Activated CD8-positive, alpha-beta memory T cell treated with anti-CD3 and anti-CD28 coated beads, Interleukin-2, amount 10 ng/mL, durations not matched to agents 7 days and 5 days (primary cell): ENCODE measurements around the gene TNS3. TPM values are rescaled to one million over a fixed set of nuclear protein-coding genes. Genes with fewer than 3 reads are reported as not detected.

ENCODE experiments used
- ATAC-seq: fragments of 150-1000 bp; cut with Tn5 transposase; one replicate; pipeline ENCODE4 v1.10.0; 2021; ENCODE audit warnings: moderate library complexity
- CTCF ChIA-PET: fragments of 350-600 bp; sonication (Branson Sonifier 250); formaldehyde crosslinking; loops from one replicate; lab custom pipeline; 2021; ENCODE audit warnings: antibody characterized with exemption; lab: Charles Lee
- DNase-seq: peaks from one replicate; pipeline ENCODE4 v3.0.0-alpha.2; 2020
- H3K27ac Mint-ChIP-seq: one replicate; pipeline ENCODE4 v1.8.0; 2021; ENCODE audit warnings: mild to moderate bottlenecking, mixed read lengths
- H3K27me3 Mint-ChIP-seq: one replicate; pipeline ENCODE4 v1.8.0; 2021; ENCODE audit warnings: mixed read lengths
- H3K36me3 Mint-ChIP-seq: one replicate; pipeline ENCODE4 v1.8.0; 2021; ENCODE audit warnings: mild to moderate bottlenecking, mixed read lengths
- H3K4me1 Mint-ChIP-seq: one replicate; pipeline ENCODE4 v1.8.0; 2021; ENCODE audit warnings: mixed read lengths
- H3K4me3 Mint-ChIP-seq: one replicate; pipeline ENCODE4 v1.8.0; 2021; ENCODE audit warnings: mild to moderate bottlenecking, moderate library complexity, mixed read lengths
- H3K9me3 Mint-ChIP-seq: one replicate; pipeline ENCODE4 v1.8.0; 2022; ENCODE audit warnings: low read depth, mixed read lengths
- total RNA-seq, 2 experiments: library from RNA; stranded (reverse); gene quantifications; one replicate each; pipeline ENCODE4 v1.2.3, GENCODE V29; 2021

Gene TNS3
- total RNA-seq, 2 experiments from 2014 or later: 0.23 to 2.6 TPM

- CTCF ChIA-PET: no interaction called here
Measured at GRCh38 chr7:47335557-47336471, 246.1 kb downstream of the TNS3 start.

GRCh38 chr7:47335071-47335470 lies 246.8 kb downstream of the TNS3 start:
- H3K9me3 Mint-ChIP-seq: no peaks in the 10 kb centered on the region
- no peaks in the 10 kb centered on the region for H3K27me3 Mint-ChIP-seq
- no peaks in the 10 kb centered on the region for H3K4me1 Mint-ChIP-seq
- no peak overlapping the region for H3K4me3 Mint-ChIP-seq
- DNase-seq (no peak), ATAC-seq (no peak)
- CTCF ChIA-PET: no interaction called here
- H3K27ac Mint-ChIP-seq: no peak overlapping the region
- H3K36me3 Mint-ChIP-seq: no peaks in the 10 kb centered on the region

More at GRCh38 chr7:47335557-47336471, 246.1 kb downstream of the TNS3 start:
- Mint-ChIP-seq H3K4me3 (no peak overlapping the region), H3K27ac (no peak overlapping the region), H3K9me3 (no peaks in the 10 kb centered on the region), H3K36me3 (no peaks in the 10 kb centered on the region), H3K4me1 (no peaks in the 10 kb centered on the region), H3K27me3 (no peaks in the 10 kb centered on the region)
- ATAC-seq: no peak
- DNase-seq: no peak

- Mint-ChIP-seq H3K27ac (no peak overlapping the region), H3K4me3 (no peak overlapping the region), H3K4me1 (no peaks in the 10 kb centered on the region), H3K36me3 (no peaks in the 10 kb centered on the region), H3K9me3 (no peaks in the 10 kb centered on the region), H3K27me3 (no peaks in the 10 kb centered on the region)
- ATAC-seq (no peak), DNase-seq (no peak)
- CTCF ChIA-PET: interaction anchor here (0.6 kb wide), 1 partner anchor 582 kb away, joined by 3 read pairs; no protein-coding TSS in a partner anchor
Measured at GRCh38 chr7:47333959-47334358, 248.0 kb downstream of the TNS3 start.

- H3K9me3 Mint-ChIP-seq: no peaks in the 10 kb centered on the region
- no peak overlapping the region for H3K4me3 Mint-ChIP-seq
- CTCF ChIA-PET: no interaction called here
- DNase-seq: no peak
- no peaks in the 10 kb centered on the region for H3K36me3 Mint-ChIP-seq
- no peak for ATAC-seq
- no peak overlapping the region for H3K27ac Mint-ChIP-seq
- H3K27me3 Mint-ChIP-seq: no peaks in the 10 kb centered on the region
- H3K4me1 Mint-ChIP-seq: no peaks in the 10 kb centered on the region
Measured at GRCh38 chr7:47333554-47333887, 248.4 kb downstream of the TNS3 start.

GRCh38 chr7:47332681-47333553 lies 249.0 kb downstream of the TNS3 start:
- Mint-ChIP-seq H3K27me3 (no peaks in the 10 kb centered on the region), H3K27ac (no peak overlapping the region), H3K4me1 (no peaks in the 10 kb centered on the region), H3K4me3 (no peak overlapping the region), H3K9me3 (no peaks in the 10 kb centered on the region), H3K36me3 (no peaks in the 10 kb centered on the region)
- DNase-seq: no peak
- CTCF ChIA-PET: no interaction called here
- no peak for ATAC-seq

GRCh38 chr7:47332213-47332612 lies 249.7 kb downstream of the TNS3 start:
- no peaks in the 10 kb centered on the region for H3K36me3 Mint-ChIP-seq
- no peaks in the 10 kb centered on the region for H3K4me1 Mint-ChIP-seq
- H3K9me3 Mint-ChIP-seq: no peaks in the 10 kb centered on the region
- no peaks in the 10 kb centered on the region for H3K27me3 Mint-ChIP-seq
- no peak overlapping the region for H3K4me3 Mint-ChIP-seq
- no peak overlapping the region for H3K27ac Mint-ChIP-seq
- CTCF ChIA-PET: no interaction called here
- DNase-seq (no peak), ATAC-seq (no peak)

GRCh38 chr7:47331179-47331565 lies 250.7 kb downstream of the TNS3 start:
- H3K27me3 Mint-ChIP-seq: no peaks in the 10 kb centered on the region
- DNase-seq: no peak
- no peak overlapping the region for H3K4me3 Mint-ChIP-seq
- H3K4me1 Mint-ChIP-seq: no peaks in the 10 kb centered on the region
- ATAC-seq: no peak
- no peak overlapping the region for H3K27ac Mint-ChIP-seq
- H3K9me3 Mint-ChIP-seq: no peaks in the 10 kb centered on the region
- H3K36me3 Mint-ChIP-seq: no peaks in the 10 kb centered on the region
- CTCF ChIA-PET: no interaction called here

- Mint-ChIP-seq H3K27me3 (no peaks in the 10 kb centered on the region), H3K4me3 (no peak overlapping the region), H3K27ac (no peak overlapping the region), H3K4me1 (no peaks in the 10 kb centered on the region), H3K9me3 (no peaks in the 10 kb centered on the region), H3K36me3 (no peaks in the 10 kb centered on the region)
- ATAC-seq (no peak), DNase-seq (no peak)
- CTCF ChIA-PET: no interaction called here
Measured at GRCh38 chr7:47330561-47331178, 251.2 kb downstream of the TNS3 start.

GRCh38 chr7:47330026-47330425 lies 251.9 kb downstream of the TNS3 start:
- H3K9me3 Mint-ChIP-seq: no peaks in the 10 kb centered on the region
- H3K4me3 Mint-ChIP-seq: no peak overlapping the region
- no peaks in the 10 kb centered on the region for H3K4me1 Mint-ChIP-seq
- no peaks in the 10 kb centered on the region for H3K36me3 Mint-ChIP-seq
- CTCF ChIA-PET: no interaction called here
- no peak overlapping the region for H3K27ac Mint-ChIP-seq
- ATAC-seq: no peak
- no peak for DNase-seq
- no peaks in the 10 kb centered on the region for H3K27me3 Mint-ChIP-seq

GRCh38 chr7:47329320-47329926 lies 252.5 kb downstream of the TNS3 start:
- Mint-ChIP-seq H3K9me3 (no peaks in the 10 kb centered on the region), H3K27ac (no peak overlapping the region), H3K4me1 (no peaks in the 10 kb centered on the region), H3K36me3 (no peaks in the 10 kb centered on the region), H3K27me3 (no peaks in the 10 kb centered on the region), H3K4me3 (no peak overlapping the region)
- ATAC-seq: no peak
- no peak for DNase-seq
- CTCF ChIA-PET: no interaction called here

GRCh38 chr7:47328392-47329319 lies 253.3 kb downstream of the TNS3 start:
- no peak overlapping the region for H3K4me3 Mint-ChIP-seq
- H3K36me3 Mint-ChIP-seq: no peaks in the 10 kb centered on the region
- no peaks in the 10 kb centered on the region for H3K4me1 Mint-ChIP-seq
- no peak for DNase-seq
- H3K27me3 Mint-ChIP-seq: no peaks in the 10 kb centered on the region
- no peak overlapping the region for H3K27ac Mint-ChIP-seq
- no peak for ATAC-seq
- CTCF ChIA-PET: no interaction called here
- no peaks in the 10 kb centered on the region for H3K9me3 Mint-ChIP-seq

- Mint-ChIP-seq H3K36me3 (no peaks in the 10 kb centered on the region), H3K4me3 (no peak overlapping the region), H3K27ac (no peak overlapping the region), H3K9me3 (no peaks in the 10 kb centered on the region), H3K4me1 (no peaks in the 10 kb centered on the region), H3K27me3 (no peaks in the 10 kb centered on the region)
- no peak for ATAC-seq
- CTCF ChIA-PET: no interaction called here
- DNase-seq: no peak
Measured at GRCh38 chr7:47327698-47328391, 254.1 kb downstream of the TNS3 start.
